ENCODE data around the gene CAMK2G. TPM values are rescaled to one million over a fixed set of nuclear protein-coding genes. Genes with fewer than 3 reads are reported as not detected.

CAMK2G gene
- total and polyA plus RNA-seq, 4 donors, result 6.8 to 18.3 (median 9.9) TPM

DNA sequence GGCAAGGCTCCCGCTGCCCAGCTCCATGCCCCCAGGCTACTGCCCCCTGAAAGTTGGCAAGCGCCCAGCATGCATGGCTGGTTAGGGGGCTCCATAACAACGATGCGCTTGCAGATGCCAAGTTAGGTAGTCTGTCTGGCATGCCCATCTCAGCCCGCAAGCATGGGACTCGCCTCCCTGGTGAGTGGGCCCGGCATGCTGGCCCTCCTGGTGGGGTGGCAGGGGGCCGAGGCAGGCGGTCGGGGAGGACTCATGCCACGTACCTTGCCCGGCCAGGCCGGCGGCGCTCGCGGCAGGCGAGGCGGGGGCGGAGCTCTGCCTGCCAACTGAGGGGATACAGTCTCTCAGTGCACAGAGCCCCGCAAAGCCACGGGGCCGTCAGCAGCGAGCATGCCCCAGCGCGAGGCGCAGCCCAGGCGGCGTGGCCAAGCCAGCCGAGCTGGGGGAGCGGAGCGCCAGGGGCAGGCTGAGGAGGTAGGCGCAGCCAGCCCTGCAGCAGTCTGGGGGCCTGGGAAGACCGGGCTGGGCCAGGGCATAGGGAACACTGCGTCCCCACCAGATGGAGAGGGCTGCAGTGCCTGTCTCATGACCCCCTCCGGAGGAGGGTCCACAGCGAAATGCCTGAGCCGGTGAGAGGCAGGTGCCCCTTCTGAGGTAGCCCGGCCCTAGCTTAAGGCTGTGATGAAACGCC, 34.9 kb downstream of the CAMK2G start:
- Histone ChIP-seq H3K27me3 (ENCODE audit: control insufficient read depth in 4 of 4, insufficient read depth in 4 of 4, low read length in 3 of 4) (no peaks in the 10 kb centered on the region), H3K4me1 (ENCODE audit: control insufficient read depth in 4 of 4, insufficient read depth in 4 of 4, low read length in 3 of 4) (peaks cover 18 to 61% (median 42%) of the 10 kb centered on the region in 4 donors), H3K9me3 (ENCODE audit: control insufficient read depth in 4 of 4, low read length in 3 of 4) (no peaks in the 10 kb centered on the region), H3K9ac (ENCODE audit: low read depth in 1 of 2, low read length in 2 of 2) (no peak overlapping the region), H3K4me3 (ENCODE audit: low read depth in 1 of 3, low read length in 3 of 3) (no peak overlapping the region), H3K36me3 (ENCODE audit: control insufficient read depth in 4 of 4, insufficient read depth in 3 of 4, low read depth in 1 of 4, low read length in 3 of 4) (peaks cover 0 to 6% (median 1%) of the 10 kb centered on the region in 4 donors), H3K27ac (ENCODE audit: low read depth in 1 of 2, low read length in 2 of 2) (peak overlapping the region in 1 of 2 donors; percentile 47)
- WGBS, result 96% methylated on average over 40 of the region's 40 CpGs
- TF ChIP-seq, protein P1, sequence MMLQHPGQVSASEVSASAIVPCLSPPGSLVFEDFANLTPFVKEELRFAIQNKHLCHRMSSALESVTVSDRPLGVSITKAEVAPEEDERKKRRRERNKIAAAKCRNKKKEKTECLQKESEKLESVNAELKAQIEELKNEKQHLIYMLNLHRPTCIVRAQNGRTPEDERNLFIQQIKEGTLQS (IDR thresholded peaks at IDR 0.05), result no peak
- no peak for TF ChIP-seq FOXA2 (IDR thresholded peaks at IDR 0.05)
- no peak for TF ChIP-seq RXRA (IDR thresholded peaks at IDR 0.05)
- TF ChIP-seq GABPA (IDR thresholded peaks at IDR 0.05 in 1 of 2, conservative IDR thresholded peaks at IDR 0.05 in 1 of 2), result no peak
- no peak for TF ChIP-seq FOXA1 (IDR thresholded peaks at IDR 0.05)
- TF ChIP-seq HNF4A (conservative IDR thresholded peaks at IDR 0.05), result no peak
- TF ChIP-seq TAF1 (conservative IDR thresholded peaks at IDR 0.05), result no peak
- TF ChIP-seq RAD21 (IDR thresholded peaks at IDR 0.05), result no peak
- TF ChIP-seq, protein P2, sequence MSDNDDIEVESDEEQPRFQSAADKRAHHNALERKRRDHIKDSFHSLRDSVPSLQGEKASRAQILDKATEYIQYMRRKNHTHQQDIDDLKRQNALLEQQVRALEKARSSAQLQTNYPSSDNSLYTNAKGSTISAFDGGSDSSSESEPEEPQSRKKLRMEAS (IDR thresholded peaks at IDR 0.05), result no peak
- no peak for TF ChIP-seq YY1 (IDR thresholded peaks at IDR 0.05)
- TF ChIP-seq, protein P3, sequence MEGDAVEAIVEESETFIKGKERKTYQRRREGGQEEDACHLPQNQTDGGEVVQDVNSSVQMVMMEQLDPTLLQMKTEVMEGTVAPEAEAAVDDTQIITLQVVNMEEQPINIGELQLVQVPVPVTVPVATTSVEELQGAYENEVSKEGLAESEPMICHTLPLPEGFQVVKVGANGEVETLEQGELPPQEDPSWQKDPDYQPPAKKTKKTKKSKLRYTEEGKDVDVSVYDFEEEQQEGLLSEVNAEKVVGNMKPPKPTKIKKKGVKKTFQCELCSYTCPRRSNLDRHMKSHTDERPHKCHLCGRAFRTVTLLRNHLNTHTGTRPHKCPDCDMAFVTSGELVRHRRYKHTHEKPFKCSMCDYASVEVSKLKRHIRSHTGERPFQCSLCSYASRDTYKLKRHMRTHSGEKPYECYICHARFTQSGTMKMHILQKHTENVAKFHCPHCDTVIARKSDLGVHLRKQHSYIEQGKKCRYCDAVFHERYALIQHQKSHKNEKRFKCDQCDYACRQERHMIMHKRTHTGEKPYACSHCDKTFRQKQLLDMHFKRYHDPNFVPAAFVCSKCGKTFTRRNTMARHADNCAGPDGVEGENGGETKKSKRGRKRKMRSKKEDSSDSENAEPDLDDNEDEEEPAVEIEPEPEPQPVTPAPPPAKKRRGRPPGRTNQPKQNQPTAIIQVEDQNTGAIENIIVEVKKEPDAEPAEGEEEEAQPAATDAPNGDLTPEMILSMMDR (IDR thresholded peaks at IDR 0.05; ENCODE audit: low read depth, low read length, missing input control), result no peak
- TF ChIP-seq, protein P4, sequence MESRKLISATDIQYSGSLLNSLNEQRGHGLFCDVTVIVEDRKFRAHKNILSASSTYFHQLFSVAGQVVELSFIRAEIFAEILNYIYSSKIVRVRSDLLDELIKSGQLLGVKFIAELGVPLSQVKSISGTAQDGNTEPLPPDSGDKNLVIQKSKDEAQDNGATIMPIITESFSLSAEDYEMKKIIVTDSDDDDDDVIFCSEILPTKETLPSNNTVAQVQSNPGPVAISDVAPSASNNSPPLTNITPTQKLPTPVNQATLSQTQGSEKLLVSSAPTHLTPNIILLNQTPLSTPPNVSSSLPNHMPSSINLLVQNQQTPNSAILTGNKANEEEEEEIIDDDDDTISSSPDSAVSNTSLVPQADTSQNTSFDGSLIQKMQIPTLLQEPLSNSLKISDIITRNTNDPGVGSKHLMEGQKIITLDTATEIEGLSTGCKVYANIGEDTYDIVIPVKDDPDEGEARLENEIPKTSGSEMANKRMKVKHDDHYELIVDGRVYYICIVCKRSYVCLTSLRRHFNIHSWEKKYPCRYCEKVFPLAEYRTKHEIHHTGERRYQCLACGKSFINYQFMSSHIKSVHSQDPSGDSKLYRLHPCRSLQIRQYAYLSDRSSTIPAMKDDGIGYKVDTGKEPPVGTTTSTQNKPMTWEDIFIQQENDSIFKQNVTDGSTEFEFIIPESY (IDR thresholded peaks at IDR 0.05), result no peak
- TF ChIP-seq EGR1 (IDR thresholded peaks at IDR 0.05; ENCODE audit: low read depth in 2 of 2), result no peak
- TF ChIP-seq NR2F2 (IDR thresholded peaks at IDR 0.05), result no peak
- TF ChIP-seq JUND (IDR thresholded peaks at IDR 0.05), result no peak
- TF ChIP-seq SP1 (IDR thresholded peaks at IDR 0.05), result no peak
- DNase-seq (ENCODE audit: low spot score), result no peak

DNA sequence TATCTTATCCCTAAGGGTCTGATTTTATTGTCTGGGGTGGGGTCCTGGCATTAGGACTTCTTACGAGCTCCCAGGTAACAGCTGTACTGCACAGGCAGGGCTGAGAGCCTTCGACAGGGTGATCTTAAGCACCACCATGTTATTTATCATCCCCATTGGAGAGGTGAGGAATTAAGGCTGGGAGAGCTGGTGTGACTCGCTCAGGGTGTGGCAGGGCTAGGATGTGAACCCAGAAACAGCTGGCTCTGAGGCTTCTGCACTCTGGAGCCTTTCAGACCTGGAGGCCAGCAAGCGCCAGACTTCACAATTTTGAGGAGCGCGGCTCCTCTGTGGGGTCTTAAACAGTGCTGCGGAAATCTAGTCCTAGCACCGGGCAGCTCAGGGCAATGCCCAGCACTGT, 35.5 kb downstream of the CAMK2G start:
- Histone ChIP-seq H3K4me1 (ENCODE audit: control insufficient read depth in 4 of 4, insufficient read depth in 4 of 4, low read length in 3 of 4) (peaks cover 18 to 61% (median 42%) of the 10 kb centered on the region in 4 donors), H3K9ac (ENCODE audit: low read depth in 1 of 2, low read length in 2 of 2) (no peak overlapping the region), H3K9me3 (ENCODE audit: control insufficient read depth in 4 of 4, low read length in 3 of 4) (no peaks in the 10 kb centered on the region), H3K4me3 (ENCODE audit: low read depth in 1 of 3, low read length in 3 of 3) (no peak overlapping the region), H3K27me3 (ENCODE audit: control insufficient read depth in 4 of 4, insufficient read depth in 4 of 4, low read length in 3 of 4) (no peaks in the 10 kb centered on the region), H3K36me3 (ENCODE audit: control insufficient read depth in 4 of 4, insufficient read depth in 3 of 4, low read depth in 1 of 4, low read length in 3 of 4) (peaks cover 0 to 6% (median 1%) of the 10 kb centered on the region in 4 donors), H3K27ac (ENCODE audit: low read depth in 1 of 2, low read length in 2 of 2) (no peak overlapping the region)
- 97% methylated on average over 8 of the region's 8 CpGs for WGBS
- no peak for DNase-seq (ENCODE audit: low spot score)
- TF ChIP-seq, protein P3 (IDR thresholded peaks at IDR 0.05; ENCODE audit: low read depth, low read length, missing input control), result no peak
- no peak for TF ChIP-seq RAD21 (IDR thresholded peaks at IDR 0.05)
